ENCODE measurements around the gene ULK1.
"Not testable (repeated sequence)": the region's sequence is repeated elsewhere in the genome, so short reads cannot be mapped to it uniquely, and the experiment has no call there.

ULK1 gene

GRCh38 chr12:131944601-131945251 is 50.3 kb downstream of the ULK1 start:
- no peaks in the 10 kb centered on the region for H3K9me3 Mint-ChIP-seq
- ATAC-seq (no peak), DNase-seq (ENCODE audit: low spot score in 2 of 2) (no peak)
- H3K27ac Mint-ChIP-seq: peak overlapping the region; percentile 78
- no peak overlapping the region for H3K4me3 Mint-ChIP-seq
- peaks cover 16% of the 10 kb centered on the region for H3K4me1 Mint-ChIP-seq
- peaks cover 56% of the 10 kb centered on the region for H3K36me3 Mint-ChIP-seq

- H3K4me3 Mint-ChIP-seq: no peak overlapping the region
- H3K27ac Mint-ChIP-seq: peak overlapping the region; percentile 32
- no peak for ATAC-seq
- DNase-seq (ENCODE audit: low spot score in 2 of 2): no peak
- peaks cover 16% of the 10 kb centered on the region for H3K4me1 Mint-ChIP-seq
- H3K9me3 Mint-ChIP-seq: no peaks in the 10 kb centered on the region
- peaks cover 46% of the 10 kb centered on the region for H3K36me3 Mint-ChIP-seq
These were observed 52.3 kb downstream of the ULK1 start for GRCh38 chr12:131946757-131947156.

GRCh38 chr12:131947482-131948027 is 53.1 kb downstream of the ULK1 start:
- Mint-ChIP-seq H3K9me3 (no peaks in the 10 kb centered on the region), H3K36me3 (peaks cover 43% of the 10 kb centered on the region), H3K4me3 (no peak overlapping the region), H3K27ac (peak overlapping the region; percentile 32), H3K4me1 (peaks cover 19% of the 10 kb centered on the region)
- ATAC-seq (no peak), DNase-seq (ENCODE audit: low spot score in 2 of 2) (no peak)

- Mint-ChIP-seq H3K27ac (peak overlapping the region; percentile 32), H3K9me3 (no peaks in the 10 kb centered on the region), H3K36me3 (peaks cover 39% of the 10 kb centered on the region), H3K4me3 (peak overlapping the region; percentile 83), H3K4me1 (peaks cover 25% of the 10 kb centered on the region)
- no peak for DNase-seq (ENCODE audit: low spot score in 2 of 2)
- ATAC-seq: no peak
These were observed 53.8 kb downstream of the ULK1 start for GRCh38 chr12:131948166-131948712.

GRCh38 chr12:131948713-131949430 is 54.5 kb downstream of the ULK1 start:
- H3K27ac Mint-ChIP-seq: peak overlapping the region; percentile 32
- peaks cover 33% of the 10 kb centered on the region for H3K36me3 Mint-ChIP-seq
- not testable (repeated sequence) for ATAC-seq; DNase-seq (ENCODE audit: low spot score in 2 of 2); H3K9me3 Mint-ChIP-seq
- peak overlapping the region; percentile 83 for H3K4me3 Mint-ChIP-seq
- H3K4me1 Mint-ChIP-seq: peaks cover 28% of the 10 kb centered on the region

- peaks cover 28% of the 10 kb centered on the region for H3K4me1 Mint-ChIP-seq
- peak within 1 kb of the TSS; percentile 90 for H3K27ac Mint-ChIP-seq
- H3K36me3 Mint-ChIP-seq: peaks cover 27% of the 10 kb centered on the region
- H3K4me3 Mint-ChIP-seq: peak within 1 kb of the TSS; percentile 83
- DNase-seq (ENCODE audit: low spot score in 2 of 2) (peak; percentile 85 to 94), ATAC-seq (peak; percentile 95)
- no peaks in the 10 kb centered on the region for H3K9me3 Mint-ChIP-seq
These were observed 55.2 kb downstream of the ULK1 start, which contains the start of gene EP400 for GRCh38 chr12:131949431-131950181. EP400 (plus strand) TSS chr12:131949942; CDS start chr12:131960620, 10,678 bp downstream.

GRCh38 chr12:131950182-131950913 is 55.9 kb downstream of the ULK1 start:
- DNase-seq (ENCODE audit: low spot score in 2 of 2) (peak in 1 of 2 donors; percentile 37), ATAC-seq (peak; percentile 39)
- Mint-ChIP-seq H3K27ac (peak overlapping the region; percentile 90), H3K9me3 (no peaks in the 10 kb centered on the region), H3K36me3 (peaks cover 21% of the 10 kb centered on the region), H3K4me1 (peaks cover 28% of the 10 kb centered on the region), H3K4me3 (peak overlapping the region; percentile 83)

GRCh38 chr12:131953810-131954209 is 59.4 kb downstream of the ULK1 start:
- H3K4me3 Mint-ChIP-seq; ATAC-seq; DNase-seq (ENCODE audit: low spot score in 2 of 2); H3K9me3 Mint-ChIP-seq; H3K27ac Mint-ChIP-seq: not testable (repeated sequence)
- peaks cover 18% of the 10 kb centered on the region for H3K36me3 Mint-ChIP-seq
- peaks cover 38% of the 10 kb centered on the region for H3K4me1 Mint-ChIP-seq

- H3K27ac Mint-ChIP-seq; H3K9me3 Mint-ChIP-seq; DNase-seq (ENCODE audit: low spot score in 2 of 2); H3K4me3 Mint-ChIP-seq; ATAC-seq: not testable (repeated sequence)
- Mint-ChIP-seq H3K36me3 (peaks cover 18% of the 10 kb centered on the region), H3K4me1 (peaks cover 43% of the 10 kb centered on the region)
These were observed 60.0 kb downstream of the ULK1 start for GRCh38 chr12:131954460-131954859.

- H3K4me3 Mint-ChIP-seq: no peak overlapping the region
- peaks cover 65% of the 10 kb centered on the region for H3K4me1 Mint-ChIP-seq
These were observed 64.7 kb downstream of the ULK1 start for GRCh38 chr12:131959116-131959515.

GRCh38 chr12:131959641-131960589 is 65.5 kb downstream of the ULK1 start:
- H3K4me3 Mint-ChIP-seq: no peak overlapping the region
- H3K36me3 Mint-ChIP-seq: peaks cover 43% of the 10 kb centered on the region
- DNase-seq (ENCODE audit: low spot score in 2 of 2) (no peak), ATAC-seq (peak; percentile 49)
- peak overlapping the region; percentile 72 for H3K27ac Mint-ChIP-seq
- peaks cover 70% of the 10 kb centered on the region for H3K4me1 Mint-ChIP-seq
- no peaks in the 10 kb centered on the region for H3K9me3 Mint-ChIP-seq

More at GRCh38 chr12:131959116-131959515, 64.7 kb downstream of the ULK1 start:
- no peaks in the 10 kb centered on the region for H3K9me3 Mint-ChIP-seq
- DNase-seq (ENCODE audit: low spot score in 2 of 2): no peak
- H3K36me3 Mint-ChIP-seq: peaks cover 36% of the 10 kb centered on the region
- peak overlapping the region; percentile 72 for H3K27ac Mint-ChIP-seq
- ATAC-seq: peak; percentile 28

- not testable (repeated sequence) for H3K9me3 Mint-ChIP-seq; ATAC-seq; H3K27ac Mint-ChIP-seq; DNase-seq (ENCODE audit: low spot score in 2 of 2); H3K4me3 Mint-ChIP-seq
- Mint-ChIP-seq H3K4me1 (peaks cover 74% of the 10 kb centered on the region), H3K36me3 (peaks cover 51% of the 10 kb centered on the region)
These were observed 66.3 kb downstream of the ULK1 start for GRCh38 chr12:131960590-131961325.

- not testable (repeated sequence) for H3K4me3 Mint-ChIP-seq; H3K9me3 Mint-ChIP-seq; ATAC-seq; DNase-seq (ENCODE audit: low spot score in 2 of 2); H3K27ac Mint-ChIP-seq
- H3K36me3 Mint-ChIP-seq: peaks cover 53% of the 10 kb centered on the region
- H3K4me1 Mint-ChIP-seq: peaks cover 68% of the 10 kb centered on the region
These were observed 66.9 kb downstream of the ULK1 start for GRCh38 chr12:131961328-131961727.
